HG03432 (cell line): ENCODE data around the gene CACNA1A.
"Not testable (repeated sequence)": the region's sequence is repeated elsewhere in the genome, so short reads cannot be mapped to it uniquely, and the experiment has no call there.

Source experiments
- ATAC-seq: cut with Tn5 transposase; IDR thresholded peaks from one replicate; pipeline ENCODE4 v1.9.1; 2021; ENCODE audit warnings: mild to moderate bottlenecking, moderate library complexity; ENCODE audit not compliant: unreplicated experiment

CACNA1A gene

DNA sequence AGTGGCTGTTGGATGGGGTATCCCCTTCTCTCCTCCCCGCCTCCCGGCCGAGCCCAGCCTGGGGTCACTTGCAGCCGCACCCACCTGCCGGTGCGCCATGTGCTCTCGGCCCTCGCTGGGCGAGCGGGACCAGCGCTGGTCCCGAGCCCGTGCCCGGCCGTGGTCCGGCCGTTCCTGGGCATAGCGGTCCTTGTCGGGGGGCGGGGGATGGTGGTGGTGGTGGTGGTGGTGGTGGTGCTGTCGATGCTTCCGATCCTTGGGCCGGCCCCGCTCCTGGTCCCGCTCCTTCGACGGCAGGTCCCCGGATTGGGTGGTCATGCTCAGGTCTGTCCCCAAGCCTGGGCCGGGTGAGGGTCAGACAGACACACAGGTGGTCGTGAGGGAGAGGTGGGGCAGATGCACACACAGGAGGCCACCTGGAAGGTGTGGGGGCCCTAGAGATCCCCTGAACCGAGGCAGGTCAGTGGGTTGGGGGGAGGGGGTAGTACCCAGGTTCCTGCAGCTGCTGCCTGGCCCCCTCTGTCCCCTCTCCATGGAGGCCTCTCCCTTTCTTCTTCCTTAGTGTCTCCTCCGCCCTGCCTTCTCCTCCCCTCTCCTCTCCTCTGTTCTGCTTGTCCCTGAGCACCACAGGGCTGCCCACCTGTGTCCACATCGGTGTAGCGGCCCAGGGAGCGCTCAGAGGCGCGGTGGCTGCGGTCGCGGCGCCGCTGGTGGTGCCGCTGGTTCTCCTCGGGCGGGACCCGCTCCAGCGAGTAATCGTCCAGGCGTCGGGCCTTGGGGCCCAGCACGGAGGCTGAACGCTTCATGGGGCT lies 297.4 kb downstream of the CACNA1A start:
- ATAC-seq, result no peak

DNA sequence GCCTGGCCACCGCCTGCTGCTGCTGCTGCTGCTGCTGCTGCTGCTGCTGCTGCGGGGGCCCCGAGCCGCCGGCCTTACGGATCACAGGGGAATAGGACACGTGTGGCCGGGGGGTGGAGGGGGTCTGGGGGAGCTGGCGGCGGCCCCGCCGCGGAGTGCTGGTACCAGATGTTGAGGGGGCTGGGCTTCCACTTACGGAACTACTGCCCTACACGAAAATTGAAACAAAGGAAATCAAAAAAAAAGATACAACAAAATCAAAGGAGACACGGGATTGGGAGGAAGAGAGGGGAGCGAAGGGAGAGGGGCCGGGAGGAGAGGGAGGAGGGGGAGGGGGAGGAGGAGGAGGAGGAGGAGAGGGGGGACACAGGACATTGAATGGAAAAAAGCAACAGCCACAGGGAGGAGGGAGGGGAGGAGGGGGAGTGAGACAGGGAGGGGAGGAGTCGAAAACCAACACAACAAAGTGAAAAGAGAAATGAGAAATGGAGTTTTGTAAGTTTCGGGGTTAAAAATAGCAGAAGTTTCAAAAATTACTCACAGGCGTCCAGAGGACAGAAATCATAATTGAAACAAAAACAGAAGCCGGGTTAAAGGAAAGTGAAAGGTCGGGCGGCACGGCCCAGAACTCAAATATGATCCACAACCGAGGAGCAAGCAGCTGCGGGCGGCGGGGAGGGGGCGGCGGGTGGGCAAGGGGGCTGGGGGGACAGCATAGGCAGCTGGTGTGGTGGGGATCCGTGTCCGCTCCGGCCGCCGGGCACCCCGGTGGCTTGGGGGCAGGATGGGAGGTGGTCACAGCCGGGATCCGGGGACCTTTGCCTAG lies 298.2 kb downstream of the CACNA1A start:
- ATAC-seq, result peak; percentile 44

- ATAC-seq, result no peak
Measured at GRCh38 chr19:13207237-13207845, 298.9 kb downstream of the CACNA1A start.

GRCh38 chr19:13206587-13206986 lies 299.7 kb downstream of the CACNA1A start:
- ATAC-seq, result no peak

- ATAC-seq, result not testable (repeated sequence)
Measured at GRCh38 chr19:13202112-13202511, 304.2 kb downstream of the CACNA1A start.

DNA sequence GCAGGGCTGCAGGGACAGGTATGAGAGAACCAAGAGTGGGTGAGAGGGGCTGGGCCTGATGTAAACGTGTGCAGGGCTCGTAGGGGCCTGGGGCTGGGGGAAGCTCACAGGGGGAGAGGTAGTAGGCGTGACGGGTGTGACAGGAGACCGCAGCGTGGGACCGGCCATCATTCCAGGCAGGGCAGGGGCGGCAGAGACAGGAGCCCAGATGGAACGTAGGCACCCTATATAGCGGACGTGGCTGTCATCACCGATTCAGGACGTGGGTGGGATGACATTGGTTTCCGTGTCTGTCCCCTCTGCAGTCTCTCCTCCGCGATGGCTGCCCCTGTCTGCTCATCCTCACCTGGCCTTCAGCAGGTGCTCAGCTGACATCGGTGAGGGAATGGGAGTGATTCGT lies 307.6 kb downstream of the CACNA1A start:
- no peak for ATAC-seq

GRCh38 chr19:13195678-13196077 lies 310.6 kb downstream of the CACNA1A start:
- ATAC-seq, result no peak

- ATAC-seq, result no peak
Measured at GRCh38 chr19:13190781-13191540, 315.3 kb downstream of the CACNA1A start.

GRCh38 chr19:13189600-13189999 lies 316.7 kb downstream of the CACNA1A start:
- no peak for ATAC-seq

- ATAC-seq, result no peak
Measured at GRCh38 chr19:13187419-13187818, 318.9 kb downstream of the CACNA1A start.

DNA sequence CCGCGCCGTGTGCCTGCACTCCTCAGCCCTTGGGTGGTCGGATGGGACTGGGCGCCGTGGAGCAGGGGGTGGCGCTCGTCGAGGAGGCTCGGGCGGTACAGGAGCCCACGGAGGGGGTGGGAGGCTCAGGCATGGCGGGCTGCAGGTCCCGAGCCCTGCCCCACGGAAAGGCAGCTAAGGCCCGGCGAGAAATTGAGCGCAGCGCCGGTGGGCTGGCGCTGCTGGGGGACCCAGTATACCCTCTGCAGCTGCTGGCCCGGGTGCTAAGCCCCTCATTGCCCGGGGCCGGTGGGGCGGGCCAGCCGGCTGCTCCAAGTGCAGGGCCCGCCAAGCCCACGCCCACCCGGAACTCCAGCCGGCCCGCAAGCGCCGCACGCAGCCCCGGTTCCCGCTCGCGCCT lies 319.6 kb downstream of the CACNA1A start:
- not testable (repeated sequence) for ATAC-seq

DNA sequence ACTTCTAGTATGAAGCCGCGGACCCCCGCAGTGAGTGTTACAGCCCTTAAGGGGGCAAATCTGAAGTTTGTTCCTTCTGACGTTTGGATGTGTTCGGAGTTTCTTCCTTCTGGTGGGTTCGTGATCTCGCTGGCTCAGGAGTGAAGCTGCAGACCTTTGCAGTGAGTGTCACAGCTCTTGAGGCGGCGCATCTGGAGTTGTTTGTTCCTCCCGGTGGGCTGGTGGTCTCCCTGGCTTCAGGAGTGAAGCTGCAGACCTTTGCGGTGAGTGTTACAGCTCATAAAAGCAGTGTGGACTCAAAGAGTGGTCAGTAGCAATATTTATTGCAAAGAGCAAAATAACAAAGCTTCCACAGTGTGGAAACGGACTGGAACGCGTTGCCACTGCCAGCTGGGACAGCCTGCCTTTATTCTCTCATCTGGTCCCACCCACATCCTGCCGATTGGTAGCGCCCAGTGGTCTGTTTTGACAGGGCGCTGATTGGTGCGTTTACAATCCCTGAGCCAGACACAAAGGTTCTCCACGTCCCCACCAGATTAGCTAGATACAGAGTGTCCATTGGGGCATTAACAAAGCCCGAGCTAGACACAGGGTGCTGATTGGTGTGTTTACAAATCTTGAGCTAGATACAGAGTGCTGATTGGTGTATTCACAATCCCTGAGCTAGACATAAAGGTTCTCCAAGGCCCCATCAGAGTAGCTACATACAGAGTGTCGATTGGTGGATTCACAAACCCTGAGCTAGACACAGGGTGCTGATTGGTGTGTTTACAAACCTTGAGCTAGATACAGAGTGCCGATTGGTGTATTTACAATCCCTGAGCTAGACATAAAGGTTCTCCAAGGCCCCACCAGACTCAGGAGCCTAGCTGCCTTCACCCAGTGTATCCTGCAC lies 320.3 kb downstream of the CACNA1A start:
- ATAC-seq, result not testable (repeated sequence)

- not testable (repeated sequence) for ATAC-seq
Measured at GRCh38 chr19:13184926-13185325, 321.4 kb downstream of the CACNA1A start.

DNA sequence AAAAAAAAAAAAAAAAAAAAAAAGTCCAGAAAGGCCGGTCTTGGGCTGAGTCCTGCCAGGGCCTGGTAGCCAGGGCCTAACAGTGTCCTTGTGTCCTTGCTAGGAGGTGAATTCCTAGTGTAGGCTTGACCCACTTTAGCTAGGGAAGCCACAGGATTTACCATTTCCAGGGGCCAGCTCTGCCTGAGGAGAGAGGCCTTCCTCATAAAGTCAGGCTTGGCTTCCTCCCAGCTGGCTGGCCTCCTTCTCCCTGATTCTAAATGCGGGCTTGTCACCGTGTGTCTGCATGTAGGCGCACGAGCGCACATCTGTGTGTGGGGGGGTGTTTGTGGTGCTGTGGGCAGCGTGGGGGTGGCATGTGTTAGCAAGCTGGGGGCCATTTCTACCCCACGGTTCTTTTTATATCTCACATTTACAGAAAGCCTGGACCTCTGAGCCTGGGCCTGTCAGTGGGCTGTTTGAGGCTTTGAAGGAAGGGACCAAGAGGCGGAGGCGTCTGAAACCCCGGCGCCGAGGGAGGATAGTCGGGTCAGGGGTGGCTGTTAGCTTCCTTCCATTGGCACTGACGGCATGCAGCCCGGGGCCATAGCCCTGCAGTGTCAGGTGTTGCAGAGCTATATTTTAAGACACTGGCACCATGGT lies 324.4 kb downstream of the CACNA1A start:
- no peak for ATAC-seq

GRCh38 chr19:13178291-13178690 lies 328.0 kb downstream of the CACNA1A start:
- ATAC-seq, result not testable (repeated sequence)

- not testable (repeated sequence) for ATAC-seq
Measured at GRCh38 chr19:13177584-13177983, 328.7 kb downstream of the CACNA1A start.

DNA sequence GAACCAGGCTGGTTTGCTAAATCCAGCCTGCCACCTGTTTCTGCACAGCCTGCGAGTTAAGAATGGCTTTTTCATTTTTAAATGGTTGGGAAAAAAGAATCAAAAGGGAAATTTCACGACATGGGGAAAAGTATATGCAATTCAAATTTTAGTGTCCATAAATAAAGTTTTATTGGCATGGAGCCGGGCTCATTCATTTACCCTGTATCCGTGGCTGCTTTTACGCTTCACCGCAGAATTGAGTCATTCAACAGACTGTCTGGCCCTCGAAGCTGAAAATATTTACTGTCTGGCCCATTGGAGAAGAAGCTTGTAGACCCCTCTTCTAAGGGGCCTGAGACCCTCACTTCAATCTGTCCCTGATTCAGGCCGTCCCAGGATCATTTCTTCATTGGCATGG lies 329.9 kb downstream of the CACNA1A start:
- no peak for ATAC-seq

GRCh38 chr19:13173139-13173737 lies 333.0 kb downstream of the CACNA1A start:
- ATAC-seq, result no peak
